H7 (cell line): ENCODE measurements around the gene SYT7. TPM values are rescaled to one million over a fixed set of nuclear protein-coding genes. Genes with fewer than 3 reads are reported as not detected.

Source experiments
- total RNA-seq: library from RNA; depleted of rRNA; stranded (reverse); fragments of >200 nt; shearing (Covaris generic); gene quantifications from 2 replicates; pipeline ENCODE4 v1.2.3, GENCODE V29; 2014; rRNA removed

The SYT7 gene
- total RNA-seq, 1 experiment from 2014 or later, result 4.8 TPM

Other genes starting within 250 kb of the SYT7 start
- gene DDB1, start 248.0 kb downstream of the SYT7 start, total RNA-seq, result 256 and 260 TPM in 2 replicates
- 84.5 and 102 TPM in 2 replicates for gene TKFC, start 247.8 kb downstream of the SYT7 start, total RNA-seq
- gene CYB561A3, start 219.2 kb downstream of the SYT7 start, total RNA-seq, result 12.3 and 16.2 TPM in 2 replicates
- gene TMEM138, start 218.7 kb downstream of the SYT7 start, total RNA-seq, result 23.9 and 33.9 TPM in 2 replicates
- gene TMEM216, start 188.5 kb downstream of the SYT7 start, total RNA-seq, result 22.7 and 28.2 TPM in 2 replicates
- 40.2 and 42.6 TPM in 2 replicates for gene CPSF7, start 151.1 kb downstream of the SYT7 start, total RNA-seq
- 31.3 and 48.6 TPM in 2 replicates for gene SDHAF2, start 151.0 kb downstream of the SYT7 start, total RNA-seq
- gene LRRC10B, start 72.3 kb downstream of the SYT7 start, total RNA-seq, result 2.5 and 2.6 TPM in 2 replicates
- gene DAGLA, start 99.3 kb upstream of the SYT7 start, total RNA-seq, result 3.7 and 4.8 TPM in 2 replicates
- gene MYRF, start 171.6 kb upstream of the SYT7 start, total RNA-seq, result 3.6 and 4.2 TPM in 2 replicates
- 263 and 296 TPM in 2 replicates for gene TMEM258, start 211.5 kb upstream of the SYT7 start, total RNA-seq
- 103 and 119 TPM in 2 replicates for gene FEN1, start 211.8 kb upstream of the SYT7 start, total RNA-seq
- gene FADS1, start 235.9 kb upstream of the SYT7 start, total RNA-seq, result 99.2 and 115 TPM in 2 replicates
- gene FADS2, start 247.2 kb upstream of the SYT7 start, total RNA-seq, result 176 and 225 TPM in 2 replicates